H9 (cell line): ENCODE measurements around the gene UGT2A3. TPM values are rescaled to one million over a fixed set of nuclear protein-coding genes. Genes with fewer than 3 reads are reported as not detected.

Source experiments
- DNase-seq: peaks from one replicate; pipeline ENCODE4 v3.0.0-alpha.2; 2017
- H2AFZ ChIP-seq: one replicate; pipeline ENCODE4 v1.6.1; 2013; ENCODE audit warnings: mild to moderate bottlenecking, low read length, control low read depth, moderate library complexity
- H2AK5ac ChIP-seq: 2 replicates; pipeline ENCODE4 v1.6.1; 2013; ENCODE audit warnings: low read length, control low read depth, mixed read lengths; ENCODE audit not compliant: insufficient read length
- H2BK120ac ChIP-seq: one replicate; pipeline ENCODE4 v1.6.1; 2013; ENCODE audit warnings: low read depth, mild to moderate bottlenecking, low read length, control low read depth, inconsistent platforms; ENCODE audit not compliant: poor library complexity, severe bottlenecking
- H2BK12ac ChIP-seq: 2 replicates; pipeline ENCODE4 v1.6.1; 2013; ENCODE audit warnings: low read length, control low read depth, mixed read lengths, low read depth; ENCODE audit not compliant: insufficient read length
- H2BK15ac ChIP-seq: 2 replicates; pipeline ENCODE4 v1.6.1; 2013; ENCODE audit warnings: low read depth, low read length, control low read depth
- H2BK20ac ChIP-seq: one replicate; pipeline ENCODE4 v1.6.1; 2013; ENCODE audit warnings: low read depth, mild to moderate bottlenecking, low read length, control low read depth, inconsistent platforms; ENCODE audit not compliant: poor library complexity, severe bottlenecking
- H2BK5ac ChIP-seq: 2 replicates; pipeline ENCODE4 v1.6.1; 2013; ENCODE audit warnings: low read length, control low read depth, mixed read lengths; ENCODE audit not compliant: insufficient read length
- H3K14ac ChIP-seq: 2 replicates; pipeline ENCODE4 v1.6.1; 2013; ENCODE audit warnings: low read length, control low read depth; ENCODE audit not compliant: insufficient read depth
- H3K18ac ChIP-seq: 2 replicates; pipeline ENCODE4 v1.6.1; 2013; ENCODE audit warnings: low read depth, mild to moderate bottlenecking, mixed read lengths, low read length, control low read depth; ENCODE audit not compliant: insufficient read length
- H3K23ac ChIP-seq: 2 replicates; pipeline ENCODE4 v1.6.1; 2013; ENCODE audit warnings: low read length, control low read depth, mixed read lengths, low read depth; ENCODE audit not compliant: insufficient read length
- H3K23me2 ChIP-seq: 2 replicates; pipeline ENCODE4 v1.6.1; 2013; ENCODE audit warnings: low read depth, mild to moderate bottlenecking, mixed read lengths, low read length, control low read depth; ENCODE audit not compliant: insufficient read length, poor library complexity, severe bottlenecking
- H3K27ac ChIP-seq: 2 replicates; pipeline ENCODE4 v1.5.1; 2013; ENCODE audit warnings: low read length, control low read depth, mixed read lengths, low read depth; ENCODE audit not compliant: insufficient read length
- H3K27me3 ChIP-seq: 2 replicates; pipeline ENCODE4 v1.6.1; 2013; ENCODE audit warnings: low read length, control low read depth, inconsistent platforms; ENCODE audit not compliant: insufficient read depth
- H3K4ac ChIP-seq: 2 replicates; pipeline ENCODE4 v1.6.1; 2013; ENCODE audit warnings: low read depth, mild to moderate bottlenecking, control low read depth, inconsistent platforms, low read length, moderate library complexity
- H3K4me1 ChIP-seq: 2 replicates; pipeline ENCODE4 v1.6.1; 2013; ENCODE audit warnings: low read length, control low read depth, inconsistent platforms; ENCODE audit not compliant: insufficient read depth
- H3K4me2 ChIP-seq: 2 replicates; pipeline ENCODE4 v1.6.1; 2013; ENCODE audit warnings: low read length, control low read depth, mixed read lengths; ENCODE audit not compliant: insufficient read length, insufficient read depth
- H3K56ac ChIP-seq: 2 replicates; pipeline ENCODE4 v1.6.1; 2013; ENCODE audit warnings: low read depth, mild to moderate bottlenecking, mixed read lengths, low read length, control low read depth; ENCODE audit not compliant: insufficient read length
- H3K79me1 ChIP-seq: 2 replicates; pipeline ENCODE4 v1.6.1; 2013; ENCODE audit warnings: low read depth, mild to moderate bottlenecking, moderate library complexity, low read length, control low read depth, inconsistent platforms; ENCODE audit not compliant: insufficient read depth, poor library complexity, severe bottlenecking
- H3K79me2 ChIP-seq: 2 replicates; pipeline ENCODE4 v1.6.1; 2013; ENCODE audit warnings: low read length, control low read depth, inconsistent platforms; ENCODE audit not compliant: insufficient read depth
- H3K9ac ChIP-seq: 2 replicates; pipeline ENCODE4 v1.6.1; 2013; ENCODE audit warnings: low read length, control low read depth, mixed read lengths; ENCODE audit not compliant: insufficient read length; ENCODE audit errors: extremely low read depth
- H3K9me3 ChIP-seq: one replicate; pipeline ENCODE4 v1.6.1; 2013; ENCODE audit warnings: low read depth, low read length, inconsistent platforms; ENCODE audit not compliant: control insufficient read depth
- H3T11ph ChIP-seq: one replicate; pipeline ENCODE4 v1.6.1; 2013; ENCODE audit warnings: mild to moderate bottlenecking, low read length, control low read depth, inconsistent platforms
- H4K20me1 ChIP-seq: one replicate; pipeline ENCODE4 v1.6.1; 2013; ENCODE audit not compliant: control insufficient read depth, insufficient read length, insufficient read depth
- H4K5ac ChIP-seq: 2 replicates; pipeline ENCODE4 v1.6.1; 2013; ENCODE audit warnings: low read depth, mild to moderate bottlenecking, mixed read lengths, low read length, control low read depth; ENCODE audit not compliant: insufficient read length
- H4K8ac ChIP-seq: replicated peaks from 2 replicates; pipeline ENCODE4 v1.6.1; 2013; ENCODE audit warnings: low read length, control low read depth, mixed read lengths, low read depth; ENCODE audit not compliant: insufficient read length
- H4K91ac ChIP-seq: 2 replicates; pipeline ENCODE4 v1.6.1; 2013; ENCODE audit warnings: low read depth, mild to moderate bottlenecking, moderate library complexity, mixed read lengths, low read length, control low read depth; ENCODE audit not compliant: insufficient read length
- H3K27ac Mint-ChIP-seq, 3 experiments: 2 replicates in 2 of 3; 3 replicates in 1 of 3; pipeline ENCODE4 v1.8.0; 2020 to 2021; ENCODE audit warnings: mixed read lengths in 3 of 3, mild to moderate bottlenecking in 1 of 3, moderate library complexity in 1 of 3
- H3K27me3 Mint-ChIP-seq: 2 replicates; pipeline ENCODE4 v1.8.0; 2021; ENCODE audit warnings: low read depth, mild to moderate bottlenecking, moderate library complexity, mixed read lengths
- H3K36me3 Mint-ChIP-seq, 3 experiments: 2 replicates in 2 of 3; 3 replicates in 1 of 3; pipeline ENCODE4 v1.8.0; 2020 to 2021; ENCODE audit warnings: low read depth in 3 of 3, mixed read lengths in 3 of 3; ENCODE audit not compliant: insufficient read depth in 1 of 3
- H3K4me1 Mint-ChIP-seq, 2 experiments: 2 replicates each; pipeline ENCODE4 v1.8.0; 2020; ENCODE audit warnings: mixed read lengths in 2 of 2
- H3K4me3 Mint-ChIP-seq, 2 experiments: 2 replicates in 1 of 2; 3 replicates in 1 of 2; pipeline ENCODE4 v1.8.0; 2020 to 2021; ENCODE audit warnings: mild to moderate bottlenecking in 2 of 2, mixed read lengths in 2 of 2, moderate library complexity in 1 of 2
- H3K9me3 Mint-ChIP-seq, 2 experiments: 2 replicates in 1 of 2; 3 replicates in 1 of 2; pipeline ENCODE4 v1.8.0; 2020; ENCODE audit warnings: mild to moderate bottlenecking in 2 of 2, mixed read lengths in 2 of 2, moderate library complexity in 1 of 2
- CTCF ChIP-seq: fragments of 200-600 bp; sonication (generic); conservative IDR thresholded peaks from 3 replicates; pipeline ENCODE4 v1.8.0; 2021; ENCODE audit warnings: antibody characterized with exemption, mild to moderate bottlenecking
- WGBS: extraction: QIAGEN DNeasy Blood & Tissue Kit; methylation state at CpG from one replicate; pipeline ENCODE4 v1.1.7; 2013; ENCODE audit warnings: missing lambda C conversion rate, low lambda C conversion rate, mixed read lengths; ENCODE audit not compliant: insufficient read length; ENCODE audit errors: extremely low coverage; 5-methylcytosine and 5-hydroxymethylcytosine counted together
- total RNA-seq: library from RNA; stranded (reverse); gene quantifications from 2 replicates; pipeline ENCODE4 v1.2.1, GENCODE V29; 2021

The UGT2A3 gene
- total RNA-seq, 1 experiment from 2014 or later = not detected

DNA sequence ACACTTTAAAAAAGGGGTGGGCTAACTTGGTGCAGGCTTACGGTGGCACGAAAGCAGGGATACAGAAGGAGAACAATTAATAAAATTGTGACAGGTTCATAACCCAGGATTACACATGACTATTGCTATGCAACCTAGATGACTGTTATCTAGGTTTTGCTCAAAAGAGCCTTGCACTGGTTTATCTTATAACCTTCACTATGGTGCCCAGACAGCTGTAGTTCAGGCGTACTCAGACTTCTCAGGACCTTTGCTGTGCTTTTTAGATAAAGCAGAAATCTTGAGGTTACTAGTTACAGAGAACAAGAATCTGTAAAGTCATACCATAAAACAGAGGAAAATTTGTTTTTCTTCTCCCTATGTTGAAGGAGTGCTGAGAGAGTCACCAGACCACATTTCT is 44.4 kb downstream of the UGT2A3 start:
- no peaks in the 10 kb centered on the region for H4K20me1 ChIP-seq
- H4K8ac ChIP-seq = no peak overlapping the region
- peak overlapping the region; percentile 59; the same call in 1 of the 2 replicates for H3K4ac ChIP-seq
- no peak overlapping the region for H3K14ac ChIP-seq
- H2BK12ac ChIP-seq = no peak overlapping the region
- peak overlapping the region; percentile 91 for H3K27ac ChIP-seq
- no peak overlapping the region for H3T11ph ChIP-seq
- no peaks in the 10 kb centered on the region for H3K79me1 ChIP-seq
- no CpG with 5 or more reads among the region's 3 CpGs for WGBS
- no peak overlapping the region for H3K18ac ChIP-seq
- H2BK20ac ChIP-seq = peak overlapping the region; percentile 76
- H2AK5ac ChIP-seq = no peak overlapping the region
- peaks cover 4% of the 10 kb centered on the region for H3K23me2 ChIP-seq
- H2AFZ ChIP-seq = no peak overlapping the region
- Mint-ChIP-seq H3K9me3 (no peaks in the 10 kb centered on the region), H3K27me3 (no peaks in the 10 kb centered on the region), H3K27ac (peak overlapping the region; percentile 98 to 100 (median 99)), H3K4me1 (peaks cover 48 to 51% of the 10 kb centered on the region in 2 experiments), H3K36me3 (no peaks in the 10 kb centered on the region; a peak in 1 of 7 replicates), H3K4me3 (peak overlapping the region in 1 of 2 experiments; percentile 59; a peak in 1 of 5 replicates)
- no peak overlapping the region for H4K91ac ChIP-seq
- no peak overlapping the region for H3K56ac ChIP-seq
- no peak overlapping the region for H2BK15ac ChIP-seq
- no peaks in the 10 kb centered on the region for H3K79me2 ChIP-seq
- no peaks in the 10 kb centered on the region for H3K27me3 ChIP-seq
- H4K5ac ChIP-seq = no peak overlapping the region
- no peak overlapping the region for H3K9ac ChIP-seq
- DNase-seq = no peak
- no peak overlapping the region for H2BK120ac ChIP-seq
- H2BK5ac ChIP-seq = no peak overlapping the region
- H3K23ac ChIP-seq = no peak overlapping the region
- peaks cover 14% of the 10 kb centered on the region; the same call in 1 of the 2 replicates for H3K4me1 ChIP-seq
- TF ChIP-seq CTCF = no peak
- H3K4me2 ChIP-seq = peak overlapping the region; percentile 59
- no peaks in the 10 kb centered on the region for H3K9me3 ChIP-seq
